ENCODE results near the gene HOTAIR.

The HOTAIR gene

DNA sequence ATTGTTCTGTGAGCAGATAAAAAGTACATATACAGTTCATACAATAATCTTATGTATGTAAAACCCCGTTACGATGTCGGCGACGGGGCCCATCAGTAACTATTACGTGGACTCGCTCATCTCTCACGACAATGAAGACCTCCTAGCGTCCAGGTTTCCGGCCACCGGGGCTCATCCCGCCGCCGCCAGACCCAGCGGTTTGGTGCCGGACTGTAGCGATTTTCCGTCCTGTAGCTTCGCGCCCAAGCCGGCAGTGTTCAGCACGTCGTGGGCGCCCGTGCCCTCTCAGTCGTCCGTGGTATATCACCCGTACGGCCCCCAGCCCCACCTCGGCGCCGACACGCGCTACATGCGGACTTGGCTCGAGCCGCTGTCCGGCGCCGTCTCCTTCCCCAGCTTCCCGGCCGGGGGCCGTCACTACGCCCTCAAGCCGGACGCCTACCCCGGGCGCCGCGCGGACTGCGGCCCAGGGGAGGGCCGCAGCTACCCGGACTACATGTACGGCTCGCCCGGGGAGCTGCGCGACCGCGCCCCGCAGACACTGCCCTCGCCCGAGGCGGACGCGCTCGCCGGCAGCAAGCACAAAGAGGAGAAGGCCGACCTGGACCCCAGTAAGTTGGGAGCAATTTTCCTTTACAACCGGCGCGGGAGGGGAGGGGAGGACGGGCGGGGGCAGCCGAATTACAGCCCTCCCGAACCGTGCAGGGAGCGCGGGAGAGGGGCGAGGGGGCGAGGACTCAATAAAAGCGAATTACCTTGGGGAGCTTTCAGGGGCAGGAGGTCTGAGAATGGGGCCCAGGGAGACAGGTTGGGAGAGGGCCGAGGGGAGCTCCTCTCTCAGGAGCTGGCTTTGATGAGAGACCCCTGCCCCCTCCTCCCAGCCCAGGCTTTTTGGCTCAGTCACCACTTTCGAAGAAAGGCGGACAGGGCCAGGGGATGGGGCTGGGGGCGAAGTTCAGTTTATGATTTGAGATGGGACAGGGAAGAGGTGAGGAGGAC lies 25.7 kb upstream of the HOTAIR start, which contains the start of gene HOXC9:
Gene HOXC9 (plus strand): TSS at position 46 of the 999 bp plus-strand sequence. CDS start 28 bp downstream, at position 74.
- no peak for DNase-seq (ENCODE audit: low spot score)

- DNase-seq (ENCODE audit: low spot score): no peak
Measured at GRCh38 chr12:53999559-54000115, 24.9 kb upstream of the HOTAIR start.

- DNase-seq (ENCODE audit: low spot score): no peak
Measured at GRCh38 chr12:53998900-53999236, 24.1 kb upstream of the HOTAIR start.

GRCh38 chr12:53998110-53998899 lies 23.6 kb upstream of the HOTAIR start:
- DNase-seq (ENCODE audit: low spot score): no peak

DNA sequence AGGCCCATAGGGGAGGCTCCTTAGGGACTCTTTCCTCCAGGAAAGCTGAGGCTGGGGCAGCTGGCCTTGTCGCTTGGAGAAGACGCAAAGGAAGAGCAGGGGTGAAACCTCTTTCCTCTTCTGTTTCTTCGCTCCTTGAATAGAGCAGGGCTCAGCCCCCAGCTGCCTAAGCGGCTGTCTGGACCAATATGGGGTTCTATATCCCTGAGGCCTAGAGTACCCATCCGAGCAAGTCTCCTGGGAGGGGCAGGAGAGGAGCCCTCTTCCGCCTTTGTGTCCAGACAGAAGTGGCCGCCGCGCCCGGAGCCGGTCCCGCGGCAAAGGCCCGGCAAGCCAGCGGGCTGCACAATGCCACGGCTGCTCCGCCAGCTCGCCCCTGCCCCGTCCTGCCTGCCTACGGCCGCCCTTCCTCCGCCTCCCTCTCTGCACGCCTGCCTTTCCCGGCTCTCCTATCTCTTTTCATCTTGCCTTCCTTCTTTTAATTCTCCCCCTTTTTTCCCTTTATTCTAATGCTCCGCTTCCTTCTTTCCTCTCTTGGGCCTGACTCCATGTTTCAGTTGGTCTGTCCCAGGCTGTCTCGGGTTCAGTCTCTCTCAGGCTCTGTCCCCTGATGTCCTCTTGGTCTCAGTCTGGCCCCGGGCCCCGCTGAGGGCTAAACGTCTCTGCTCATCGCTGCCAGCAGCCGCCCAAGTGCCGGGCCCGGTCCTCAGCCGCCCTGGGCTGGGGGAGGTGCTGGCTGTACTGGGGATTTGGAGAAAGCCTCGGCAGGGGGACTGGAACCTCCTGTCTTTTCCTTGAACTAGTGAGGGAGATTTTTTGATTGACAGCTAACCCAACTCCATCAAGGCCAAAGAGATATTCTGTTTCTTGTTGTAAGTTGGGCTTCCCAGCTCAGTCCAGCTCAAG lies 22.7 kb upstream of the HOTAIR start:
- no peak for DNase-seq (ENCODE audit: low spot score)

DNA sequence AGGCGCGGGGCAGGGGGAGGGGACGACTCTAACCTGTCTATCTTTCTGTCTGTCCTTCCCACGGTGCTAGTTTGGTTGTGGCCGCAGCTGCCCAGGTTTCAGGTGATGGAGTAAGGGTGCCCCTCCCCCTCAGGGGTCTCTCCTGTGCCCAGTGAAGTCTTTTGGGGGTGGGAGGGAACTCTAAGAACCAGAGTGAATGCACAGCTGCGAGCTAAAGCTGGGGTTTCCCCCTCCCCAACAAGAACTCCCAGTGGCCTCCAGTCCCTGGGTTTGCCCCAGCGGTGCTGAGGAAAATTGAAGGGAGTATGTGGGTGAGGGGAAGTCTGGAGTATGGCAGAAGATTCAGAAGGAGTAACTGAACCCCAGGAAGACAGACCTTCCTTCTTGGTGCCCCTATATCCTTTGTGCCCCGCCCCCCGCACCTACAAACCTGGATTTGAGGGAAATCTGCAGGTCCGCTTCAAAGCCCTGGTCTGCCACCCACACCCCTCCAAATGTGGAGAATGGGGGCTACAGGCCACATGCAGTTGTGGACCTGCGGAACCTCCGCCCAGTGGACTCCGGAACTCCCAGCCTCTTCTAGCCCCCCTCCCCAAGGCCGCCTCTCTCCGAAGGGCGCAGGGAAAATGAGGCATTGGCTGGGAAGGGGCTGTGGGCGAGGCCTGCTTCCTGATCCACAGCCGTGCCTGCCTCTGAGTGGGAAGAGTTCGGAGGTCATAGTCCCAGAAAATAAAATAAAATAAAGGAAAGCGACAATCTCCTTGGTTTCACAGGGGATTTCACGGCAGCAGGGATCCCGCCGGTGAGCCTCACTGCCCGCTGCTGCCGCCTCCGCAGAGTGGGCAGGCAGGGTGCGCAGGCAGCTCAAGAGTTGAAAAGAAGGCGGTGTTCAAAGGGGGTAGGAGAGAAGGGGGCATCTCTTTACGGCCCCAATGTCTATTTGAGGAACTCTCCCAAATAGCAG lies 21.8 kb upstream of the HOTAIR start:
- DNase-seq (ENCODE audit: low spot score): no peak

DNA sequence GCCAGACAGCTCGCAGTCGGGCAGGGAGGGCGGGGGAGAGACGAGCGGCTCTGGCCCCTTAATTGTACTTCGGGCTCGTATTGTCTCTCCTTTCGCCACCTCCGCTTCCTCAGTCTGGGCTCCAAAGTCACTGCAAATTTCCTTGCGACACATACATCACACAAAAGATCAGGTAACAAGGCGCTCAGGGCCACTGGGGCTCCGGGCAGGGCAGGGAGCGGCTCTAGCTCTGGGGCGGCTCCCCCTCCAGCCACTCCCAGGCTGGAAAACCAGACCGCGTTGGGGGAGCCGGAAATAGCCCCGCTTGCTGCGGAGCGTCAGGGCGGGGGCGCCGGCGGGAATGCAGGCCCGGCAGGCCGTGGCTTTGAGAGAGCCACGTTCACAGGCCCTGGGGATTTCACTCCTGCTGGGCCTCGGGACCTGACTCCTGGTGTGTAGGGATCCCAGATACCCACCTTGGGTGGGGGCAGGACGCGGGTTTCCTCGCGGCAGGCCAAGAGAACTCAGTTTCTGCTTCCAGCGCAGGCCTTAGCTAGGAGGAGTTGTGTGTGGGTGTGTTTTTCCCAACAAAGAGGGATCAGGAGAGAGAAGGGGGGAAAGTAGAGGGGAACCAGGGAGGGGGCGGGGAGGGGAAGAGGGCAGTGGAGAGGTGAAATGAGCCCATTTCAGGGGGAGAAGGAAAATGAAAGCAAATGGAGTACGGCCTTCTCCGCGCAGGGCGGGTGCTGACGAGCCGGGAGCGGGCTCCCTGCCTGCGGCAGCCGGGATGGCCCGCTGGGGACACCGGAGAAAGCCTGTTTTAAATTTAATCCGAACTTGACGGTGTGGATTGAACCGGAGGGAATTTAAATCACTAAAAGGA lies 20.9 kb upstream of the HOTAIR start:
- DNase-seq (ENCODE audit: low spot score): no peak

GRCh38 chr12:53995002-53995377 lies 20.2 kb upstream of the HOTAIR start:
- DNase-seq (ENCODE audit: low spot score): no peak

DNA sequence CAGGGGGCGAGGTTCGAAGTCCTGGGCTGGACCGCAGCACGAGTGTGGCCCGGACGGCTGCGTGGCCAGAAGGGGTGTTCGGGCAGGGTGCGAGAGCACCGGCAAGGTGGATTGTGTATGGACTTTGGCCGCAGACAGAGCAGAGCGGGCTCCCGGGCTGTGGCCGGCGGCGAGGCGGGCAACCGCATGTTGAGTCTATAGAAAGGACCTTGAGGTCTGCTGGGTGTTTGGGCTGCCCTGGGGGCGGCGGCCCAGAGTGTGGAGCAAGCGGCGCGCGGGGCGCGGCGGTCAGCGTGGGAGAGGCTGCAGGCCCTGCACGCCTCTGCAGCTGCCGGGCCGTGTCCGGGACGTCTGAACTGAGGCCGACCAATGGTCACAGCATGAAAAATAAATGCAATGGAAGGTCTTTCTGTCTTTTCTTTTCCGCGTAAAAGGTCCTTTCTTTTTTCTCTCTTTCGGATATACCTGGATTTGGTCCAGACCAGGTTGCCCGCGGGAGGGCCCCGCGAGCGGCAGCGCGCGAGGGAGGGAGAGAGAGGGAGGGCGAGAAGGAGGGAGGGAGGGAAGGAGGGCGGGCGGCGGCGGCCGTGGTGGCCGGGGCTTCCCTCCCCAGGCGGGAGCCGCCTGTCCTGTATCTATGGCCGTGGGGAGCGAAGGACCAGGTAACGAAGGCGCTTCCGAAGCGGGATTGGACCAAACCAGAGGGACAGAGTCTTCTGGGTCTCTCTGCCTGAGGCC lies 19.7 kb upstream of the HOTAIR start:
- DNase-seq (ENCODE audit: low spot score): no peak

- DNase-seq (ENCODE audit: low spot score): no peak
Measured at GRCh38 chr12:53994009-53994263, 19.2 kb upstream of the HOTAIR start.

GRCh38 chr12:53993162-53994008 lies 18.6 kb upstream of the HOTAIR start:
- DNase-seq (ENCODE audit: low spot score): no peak

DNA sequence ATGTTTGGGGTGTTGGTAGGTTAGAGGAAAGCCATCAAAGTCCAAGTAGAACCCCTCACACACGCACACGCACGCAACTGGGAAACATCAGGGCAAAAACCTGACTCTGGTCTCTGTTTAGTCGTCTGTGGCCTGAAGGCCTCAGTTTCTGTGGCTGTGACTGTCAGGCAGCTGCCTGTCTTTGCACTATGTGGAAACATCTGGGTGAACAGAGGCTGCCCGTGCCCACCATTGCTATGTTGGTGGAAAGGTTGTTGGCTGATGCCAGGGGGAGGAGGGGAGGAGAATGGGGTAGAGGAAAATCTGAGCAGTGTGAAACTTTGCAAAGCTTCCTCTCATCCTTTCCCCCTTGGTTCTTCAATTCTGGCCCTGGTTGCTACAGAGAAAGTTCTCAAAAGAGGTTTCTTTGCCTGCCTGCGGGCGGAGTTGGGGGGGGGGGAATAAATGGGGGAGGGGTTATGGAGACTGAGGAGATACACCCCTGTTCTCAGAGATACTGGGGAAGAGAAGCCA lies 17.7 kb upstream of the HOTAIR start:
- no peak for DNase-seq (ENCODE audit: low spot score)

DNA sequence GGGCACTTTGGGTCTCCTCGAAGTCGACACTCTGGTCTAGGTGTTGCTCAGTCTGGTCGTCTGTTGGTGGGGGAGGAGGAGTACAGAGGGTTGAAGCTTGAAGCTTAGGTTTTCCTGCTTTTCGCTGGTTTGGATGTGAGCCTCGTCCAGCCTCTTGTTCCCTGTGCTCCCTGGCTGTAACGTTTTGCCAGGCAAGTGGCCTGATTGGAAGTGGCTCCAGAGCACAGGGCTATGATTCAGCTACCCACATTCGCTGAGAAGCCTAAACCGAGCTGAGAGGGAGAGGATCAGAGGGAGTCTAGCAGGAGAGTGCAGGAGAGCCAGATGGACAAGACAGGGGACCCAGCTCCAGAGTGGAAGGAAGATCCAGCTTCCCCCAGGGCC lies 16.3 kb upstream of the HOTAIR start:
- no peak for DNase-seq (ENCODE audit: low spot score)

- no peak for DNase-seq (ENCODE audit: low spot score)
Measured at GRCh38 chr12:53990311-53991076, 15.7 kb upstream of the HOTAIR start.

DNA sequence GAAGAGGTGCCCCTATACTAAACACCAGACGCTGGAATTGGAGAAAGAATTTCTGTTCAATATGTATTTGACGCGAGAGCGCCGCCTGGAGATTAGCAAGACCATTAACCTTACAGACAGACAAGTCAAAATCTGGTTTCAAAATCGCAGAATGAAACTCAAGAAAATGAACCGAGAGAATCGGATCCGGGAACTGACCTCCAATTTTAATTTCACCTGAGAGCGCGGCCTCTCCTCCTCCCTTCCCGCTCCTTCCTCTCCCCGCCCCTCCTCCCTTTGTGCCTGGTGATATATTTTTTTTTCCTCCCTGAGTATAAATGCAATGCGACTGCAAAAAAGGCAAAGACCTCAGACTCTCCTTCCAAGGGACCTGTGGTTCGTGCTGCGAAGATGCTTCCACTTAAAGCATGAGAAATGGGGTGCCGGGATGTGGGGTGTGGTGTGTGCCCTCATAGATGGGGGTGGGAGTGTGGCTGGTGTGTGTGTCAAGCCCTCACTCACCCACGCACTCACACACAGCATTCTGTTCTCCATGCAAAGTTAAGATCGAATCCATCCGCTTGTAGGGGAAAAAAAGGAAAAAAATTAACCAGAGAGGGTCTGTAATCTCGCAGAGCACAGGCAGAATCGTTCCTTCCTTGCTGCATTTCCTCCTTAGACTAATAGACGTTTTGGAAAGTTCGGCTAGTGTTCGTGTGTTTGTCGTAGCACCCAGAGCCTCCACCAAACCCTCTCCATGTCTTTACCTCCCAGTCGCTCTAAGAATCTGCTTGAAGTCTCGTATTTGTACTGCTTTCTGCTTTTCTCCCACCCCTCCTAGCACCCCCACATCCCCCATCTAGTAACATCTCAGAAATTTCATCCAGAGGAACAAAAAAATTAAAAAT lies 14.7 kb upstream of the HOTAIR start:
- DNase-seq (ENCODE audit: low spot score): peak; percentile 35

Measured in globus pallidus (tissue), 1 donor.